ENCODE results near the gene ZNF784. TPM values are rescaled to one million over a fixed set of nuclear protein-coding genes. Genes with fewer than 3 reads are reported as not detected.
A peak's percentile ranks its signal among the peaks of the same experiment; 100 is the strongest.

The ZNF784 gene
- total RNA-seq, 1 donor from 2014 or later = 9.7 TPM

DNA sequence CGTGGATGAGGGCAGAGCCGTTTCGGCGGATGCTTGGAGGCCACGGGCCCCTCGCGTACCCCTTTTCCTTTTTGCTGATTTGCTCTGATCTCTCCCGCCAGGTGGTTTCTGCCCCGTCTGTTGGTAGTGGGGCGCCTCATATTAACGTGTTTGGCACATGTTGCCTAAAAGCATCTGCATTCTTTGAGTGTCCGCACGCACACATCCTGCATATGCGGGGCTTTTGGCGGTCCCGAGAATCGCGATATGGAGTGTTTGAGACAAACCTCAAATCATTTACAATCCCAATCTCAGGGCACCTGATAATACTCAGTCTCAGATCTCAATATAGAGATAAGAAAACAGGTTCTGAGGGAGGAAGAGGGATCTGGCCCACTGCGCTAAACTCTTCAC is 31.3 kb upstream of the ZNF784 start:
- H3K4me1 ChIP-seq = peaks cover 44% of the 10 kb centered on the region
- intact Hi-C loops (cut with DNase I) = no loop called here

GRCh38 chr19:55654868-55655647 is 30.7 kb upstream of the ZNF784 start, which contains the start of gene U2AF2:
Gene U2AF2, plus strand, starts transcription at chr19:55655035. Its CDS starts 70 bp downstream, at chr19:55655105.
- intact Hi-C loops (cut with DNase I) = no loop called here
- Histone ChIP-seq H3K4me1 (peaks cover 43% of the 10 kb centered on the region), H3K27ac (peak within 1 kb of the TSS; percentile 97), H3K4me3 (peak within 1 kb of the TSS; percentile 81), H3K36me3 (peaks cover 10% of the 10 kb centered on the region), H3K27me3 (no peaks in the 10 kb centered on the region), H3K9me3 (no peaks in the 10 kb centered on the region)
- TF ChIP-seq, protein P1, sequence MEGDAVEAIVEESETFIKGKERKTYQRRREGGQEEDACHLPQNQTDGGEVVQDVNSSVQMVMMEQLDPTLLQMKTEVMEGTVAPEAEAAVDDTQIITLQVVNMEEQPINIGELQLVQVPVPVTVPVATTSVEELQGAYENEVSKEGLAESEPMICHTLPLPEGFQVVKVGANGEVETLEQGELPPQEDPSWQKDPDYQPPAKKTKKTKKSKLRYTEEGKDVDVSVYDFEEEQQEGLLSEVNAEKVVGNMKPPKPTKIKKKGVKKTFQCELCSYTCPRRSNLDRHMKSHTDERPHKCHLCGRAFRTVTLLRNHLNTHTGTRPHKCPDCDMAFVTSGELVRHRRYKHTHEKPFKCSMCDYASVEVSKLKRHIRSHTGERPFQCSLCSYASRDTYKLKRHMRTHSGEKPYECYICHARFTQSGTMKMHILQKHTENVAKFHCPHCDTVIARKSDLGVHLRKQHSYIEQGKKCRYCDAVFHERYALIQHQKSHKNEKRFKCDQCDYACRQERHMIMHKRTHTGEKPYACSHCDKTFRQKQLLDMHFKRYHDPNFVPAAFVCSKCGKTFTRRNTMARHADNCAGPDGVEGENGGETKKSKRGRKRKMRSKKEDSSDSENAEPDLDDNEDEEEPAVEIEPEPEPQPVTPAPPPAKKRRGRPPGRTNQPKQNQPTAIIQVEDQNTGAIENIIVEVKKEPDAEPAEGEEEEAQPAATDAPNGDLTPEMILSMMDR (IDR thresholded peaks at IDR 0.05) = no peak
- DNase-seq (peak; percentile 98), ATAC-seq (peak; percentile 80)

More for the DNA sequence above, 31.3 kb upstream of the ZNF784 start:
- no peaks in the 10 kb centered on the region for H3K9me3 ChIP-seq
- H3K27ac ChIP-seq = peak overlapping the region; percentile 97
- H3K27me3 ChIP-seq = no peaks in the 10 kb centered on the region
- peaks cover 16% of the 10 kb centered on the region for H3K36me3 ChIP-seq
- H3K4me3 ChIP-seq = peak overlapping the region; percentile 81
- no peak for DNase-seq
- TF ChIP-seq, protein P1 (IDR thresholded peaks at IDR 0.05) = no peak
- no peak for ATAC-seq

- peak overlapping the region; percentile 97 for H3K27ac ChIP-seq
- H3K4me1 ChIP-seq = peaks cover 40% of the 10 kb centered on the region
- H3K27me3 ChIP-seq = no peaks in the 10 kb centered on the region
- intact Hi-C loops (cut with DNase I) = no loop called here
- peaks cover 4% of the 10 kb centered on the region for H3K36me3 ChIP-seq
- H3K4me3 ChIP-seq = peak overlapping the region; percentile 81
- no peaks in the 10 kb centered on the region for H3K9me3 ChIP-seq
- DNase-seq (peak; percentile 99), ATAC-seq (peak; percentile 84)
- TF ChIP-seq, protein P1 (IDR thresholded peaks at IDR 0.05) = no peak
These were observed 30.0 kb upstream of the ZNF784 start for GRCh38 chr19:55654323-55654867.

DNA sequence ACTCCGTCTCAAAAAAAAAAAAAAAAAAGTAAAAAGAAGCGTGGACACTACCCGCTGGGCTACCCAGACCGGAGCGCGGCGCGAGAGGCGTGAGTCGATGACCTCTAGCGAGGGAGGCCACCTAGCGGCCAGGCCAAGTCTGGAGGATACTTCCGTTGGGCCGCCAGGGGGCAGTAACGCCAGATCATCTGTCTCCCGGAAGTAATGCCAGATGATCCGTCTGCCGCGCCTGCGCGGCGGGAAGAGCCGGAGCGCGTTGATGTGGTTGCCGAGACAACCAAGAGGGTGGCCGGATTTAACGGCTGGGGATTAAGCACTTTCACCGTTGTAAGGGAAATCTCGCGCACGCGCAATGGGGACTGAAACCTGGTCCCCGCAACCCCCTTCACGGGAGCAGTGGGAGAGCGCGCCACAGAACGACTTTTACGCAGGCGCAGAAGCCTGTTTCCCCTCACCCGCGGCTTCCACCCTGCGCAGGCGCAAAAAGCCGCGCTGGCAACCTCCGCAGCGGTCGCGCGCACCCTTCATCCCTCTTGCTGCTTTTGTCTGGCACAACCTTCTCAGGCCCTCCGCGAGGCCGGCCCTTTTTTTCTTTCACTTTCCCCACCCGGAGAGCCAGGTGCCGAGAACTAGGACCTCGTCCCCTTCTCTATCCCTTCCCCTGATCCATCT is 29.4 kb upstream of the ZNF784 start:
- H3K36me3 ChIP-seq = no peaks in the 10 kb centered on the region
- TF ChIP-seq, protein P1 (IDR thresholded peaks at IDR 0.05) = peak; percentile 94
- H3K4me3 ChIP-seq = peak overlapping the region; percentile 81
- DNase-seq (peak; percentile 99), ATAC-seq (peak; percentile 80)
- intact Hi-C loops (cut with DNase I) = no loop called here
- no peaks in the 10 kb centered on the region for H3K9me3 ChIP-seq
- H3K27ac ChIP-seq = peak overlapping the region; percentile 97
- peaks cover 41% of the 10 kb centered on the region for H3K4me1 ChIP-seq
- no peaks in the 10 kb centered on the region for H3K27me3 ChIP-seq

DNA sequence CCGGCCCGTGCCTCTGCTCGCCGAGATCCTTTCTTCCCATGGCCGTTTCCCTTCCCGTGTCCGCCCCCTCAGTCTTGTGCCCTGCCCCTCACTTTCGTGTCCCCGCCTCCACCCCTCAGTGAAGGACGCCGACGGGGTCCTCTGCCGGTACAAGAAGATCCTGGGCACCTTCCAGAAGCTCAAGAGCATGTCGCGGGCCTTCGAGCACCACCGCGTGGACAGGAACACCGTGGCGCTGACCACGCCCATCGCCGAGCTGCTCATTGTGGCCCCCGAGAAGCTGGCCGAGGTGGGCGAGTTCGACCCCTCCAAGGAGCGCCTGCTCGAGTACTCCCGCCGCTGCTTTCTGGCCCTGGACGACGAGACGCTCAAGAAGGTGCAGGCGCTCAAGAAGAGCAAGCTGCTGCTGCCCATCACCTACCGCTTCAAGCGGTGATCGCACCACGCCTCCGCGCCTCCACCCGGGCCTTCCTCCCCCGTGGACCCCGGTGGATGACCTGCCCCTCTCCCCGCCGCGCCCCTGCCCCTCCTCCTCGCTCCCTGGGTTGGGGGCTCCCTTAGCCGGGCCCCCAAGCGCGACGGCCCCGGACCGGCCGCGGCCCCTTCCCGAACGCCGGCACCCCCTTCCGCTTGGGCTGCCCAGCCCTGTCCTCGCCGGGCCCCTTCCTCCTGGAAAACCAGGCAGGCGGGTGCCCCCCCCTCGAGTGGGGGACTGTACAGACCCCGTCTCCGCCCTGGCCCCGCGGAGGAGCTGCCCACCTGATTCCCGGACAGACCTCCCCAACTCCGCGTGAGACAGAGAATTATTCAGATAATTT is 28.2 kb upstream of the ZNF784 start:
- H3K27ac ChIP-seq = no peak overlapping the region
- DNase-seq = no peak
- H3K4me1 ChIP-seq = peaks cover 33% of the 10 kb centered on the region
- H3K4me3 ChIP-seq = no peak overlapping the region
- intact Hi-C loops (cut with DNase I) = no loop called here
- no peak for ATAC-seq
- no peaks in the 10 kb centered on the region for H3K27me3 ChIP-seq
- TF ChIP-seq, protein P1 (IDR thresholded peaks at IDR 0.05) = no peak
- H3K9me3 ChIP-seq = no peaks in the 10 kb centered on the region
- no peaks in the 10 kb centered on the region for H3K36me3 ChIP-seq
